Liver (tissue), 9 donors: ENCODE measurements around the gene UBXN11. TPM values are rescaled to one million over a fixed set of nuclear protein-coding genes. Genes with fewer than 3 reads are reported as not detected.

Experiments
- DNase-seq: peaks from one replicate; pipeline ENCODE4 v3.0.0-alpha.2; 2017; ENCODE audit warnings: low spot score
- H3K27ac ChIP-seq, 2 donors: one replicate each; pipeline ENCODE4 v1.7.0; 2013; ENCODE audit warnings: inconsistent platforms in 2 of 2, low read length in 2 of 2, control low read depth in 1 of 2, low read depth in 1 of 2, mild to moderate bottlenecking in 1 of 2
- H3K27me3 ChIP-seq, 4 donors: one replicate each; pipeline versions ENCODE4 v1.6.1 to v1.7.0; 2013; ENCODE audit warnings: low read length in 3 of 4, inconsistent platforms in 1 of 4, mild to moderate bottlenecking in 1 of 4, moderate library complexity in 1 of 4; ENCODE audit not compliant: control insufficient read depth in 4 of 4, insufficient read depth in 4 of 4
- H3K36me3 ChIP-seq, 4 donors: one replicate each; pipeline versions ENCODE4 v1.6.1 to v1.7.0; 2013; ENCODE audit warnings: low read length in 3 of 4, mild to moderate bottlenecking in 3 of 4, low read depth in 1 of 4, moderate library complexity in 1 of 4; ENCODE audit not compliant: control insufficient read depth in 4 of 4, insufficient read depth in 3 of 4
- H3K4me1 ChIP-seq, 4 donors: one replicate each; pipeline versions ENCODE4 v1.6.1 to v1.7.0; 2013; ENCODE audit warnings: low read length in 3 of 4, mild to moderate bottlenecking in 3 of 4, moderate library complexity in 1 of 4; ENCODE audit not compliant: control insufficient read depth in 4 of 4, insufficient read depth in 4 of 4
- H3K4me3 ChIP-seq, 3 donors: one replicate each; pipeline versions ENCODE4 v1.6.1 to v1.7.0; 2013; ENCODE audit warnings: low read length in 3 of 3, control low read depth in 1 of 3, low read depth in 1 of 3, mild to moderate bottlenecking in 1 of 3
- H3K9ac ChIP-seq, 2 donors: one replicate each; pipeline ENCODE4 v1.7.0; 2013; ENCODE audit warnings: low read length in 2 of 2, mild to moderate bottlenecking in 2 of 2, moderate library complexity in 2 of 2, control low read depth in 1 of 2, low read depth in 1 of 2
- H3K9me3 ChIP-seq, 4 donors: one replicate each; pipeline versions ENCODE4 v1.6.1 to v1.7.0; 2013; ENCODE audit warnings: low read length in 3 of 4; ENCODE audit not compliant: control insufficient read depth in 4 of 4
- CTCF ChIP-seq: fragments of 150-350 bp; IDR thresholded peaks from 2 replicates; pipeline ENCODE4 v1.5.1; 2017; ENCODE audit warnings: improper control_type of control experiment, low read depth, low read length; ENCODE audit not compliant: missing input control
- EGR1 ChIP-seq, 2 donors: IDR thresholded peaks; 2 replicates each; pipeline ENCODE4 v1.6.1; 2016 to 2018; ENCODE audit warnings: antibody characterized with exemption in 2 of 2, low read depth in 2 of 2
- FOXA1 ChIP-seq: IDR thresholded peaks from 2 replicates; pipeline ENCODE4 v1.6.1; 2016; ENCODE audit warnings: antibody characterized with exemption
- FOXA2 ChIP-seq: IDR thresholded peaks from 2 replicates; pipeline ENCODE4 v1.6.1; 2016; ENCODE audit warnings: antibody characterized with exemption
- HNF4A ChIP-seq, 2 donors: conservative IDR thresholded peaks; 2 replicates each; pipeline ENCODE4 v1.6.1; 2016; ENCODE audit warnings: antibody characterized with exemption in 2 of 2, mild to moderate bottlenecking in 2 of 2
- JUND ChIP-seq, 2 donors: IDR thresholded peaks; 2 replicates each; pipeline ENCODE4 v1.6.1; 2016; ENCODE audit warnings: antibody characterized with exemption in 2 of 2
- NR2F2 ChIP-seq: IDR thresholded peaks from 2 replicates; pipeline ENCODE4 v1.6.1; 2016; ENCODE audit warnings: antibody characterized with exemption
- RAD21 ChIP-seq, 2 donors: IDR thresholded peaks; 2 replicates each; pipeline ENCODE4 v1.6.1; 2016; ENCODE audit warnings: antibody characterized with exemption in 2 of 2, mild to moderate bottlenecking in 2 of 2
- REST ChIP-seq: IDR thresholded peaks from 2 replicates; pipeline ENCODE4 v1.6.1; 2016; ENCODE audit warnings: antibody characterized with exemption, mild to moderate bottlenecking
- RXRA ChIP-seq, 2 donors: IDR thresholded peaks; 2 replicates each; pipeline ENCODE4 v1.6.1; 2017 to 2018; ENCODE audit warnings: antibody characterized with exemption in 2 of 2, mild to moderate bottlenecking in 1 of 2
- SP1 ChIP-seq: IDR thresholded peaks from 2 replicates; pipeline ENCODE4 v1.6.1; 2018; ENCODE audit warnings: antibody characterized with exemption, mild to moderate bottlenecking
- TAF1 ChIP-seq: conservative IDR thresholded peaks from 2 replicates; pipeline ENCODE4 v1.6.1; 2016; ENCODE audit warnings: antibody characterized with exemption, mild to moderate bottlenecking
- WGBS: extraction: QIAGEN DNeasy Blood & Tissue Kit; methylation state at CpG from one replicate; pipeline ENCODE4 v1.1.7; 2013; 5-methylcytosine and 5-hydroxymethylcytosine counted together
- polyA plus RNA-seq, 2 donors: library from polyadenylated mRNA; stranded (reverse) in 1 of 2; unstranded in 1 of 2; fragments of 200-250 nt in 1 of 2; fragments of >200 nt in 1 of 2; fragmentation: Nextera tagmentation in 1 of 2; extraction: Ambion mirVana in 1 of 2; gene quantifications; one replicate each; pipeline versions ENCODE4 v1.2.1 to v1.2.3, GENCODE V29; 2013 to 2015
- total RNA-seq, 2 donors: library from RNA; depleted of rRNA; stranded (reverse); fragments of >200 nt; gene quantifications; one replicate each; pipeline ENCODE4 v1.2.3, GENCODE V29; 2014
- TF ChIP-seq, protein P1 (sequence below): IDR thresholded peaks from 2 replicates; pipeline ENCODE4 v1.6.1; 2016; ENCODE audit warnings: antibody characterized with exemption
- donor health status: healthy.
- donor health status: healthy.
- donor health status: healthy.
- donor health status: healthy.
- donor health status: healthy.

The UBXN11 gene
- total and polyA plus RNA-seq, 4 donors, result 3.0 to 9.5 (median 7.3) TPM

- H3K9me3 ChIP-seq, result no peaks in the 10 kb centered on the region
- no peaks in the 10 kb centered on the region for H3K36me3 ChIP-seq
- no peak overlapping the region for H3K27ac ChIP-seq
- no peak for DNase-seq
- no peak overlapping the region for H3K4me3 ChIP-seq
- TF ChIP-seq EGR1 (IDR thresholded peaks at IDR 0.05; ENCODE audit: low read depth in 2 of 2) (no peak), NR2F2 (no peak), JUND (IDR thresholded peaks at IDR 0.05) (no peak), REST (no peak), HNF4A (conservative IDR thresholded peaks at IDR 0.05) (no peak), CTCF (no peak), RAD21 (IDR thresholded peaks at IDR 0.05) (no peak), RXRA (IDR thresholded peaks at IDR 0.05) (no peak), FOXA2 (no peak), TAF1 (no peak), SP1 (no peak), FOXA1 (no peak)
- H3K9ac ChIP-seq, result no peak overlapping the region
- no peaks in the 10 kb centered on the region for H3K27me3 ChIP-seq
- peaks cover 2 to 8% (median 5%) of the 10 kb centered on the region in 4 donors for H3K4me1 ChIP-seq
- whole genome bisulfite sequencing, result 89% methylated on average over 1 of the region's 1 CpG
These were observed 32.2 kb upstream of the UBXN11 start for GRCh38 chr1:26338670-26339069.

- Histone ChIP-seq H3K4me1 (peaks cover 2 to 8% (median 5%) of the 10 kb centered on the region in 4 donors), H3K9ac (no peak overlapping the region), H3K36me3 (no peaks in the 10 kb centered on the region), H3K9me3 (no peaks in the 10 kb centered on the region), H3K4me3 (no peak overlapping the region), H3K27ac (no peak overlapping the region), H3K27me3 (no peaks in the 10 kb centered on the region)
- no peak for TF ChIP-seq REST
- TF ChIP-seq, protein P1, sequence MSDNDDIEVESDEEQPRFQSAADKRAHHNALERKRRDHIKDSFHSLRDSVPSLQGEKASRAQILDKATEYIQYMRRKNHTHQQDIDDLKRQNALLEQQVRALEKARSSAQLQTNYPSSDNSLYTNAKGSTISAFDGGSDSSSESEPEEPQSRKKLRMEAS, result no peak
- WGBS, result 86% methylated on average over 4 of the region's 4 CpGs
- DNase-seq, result no peak
These were observed 31.2 kb upstream of the UBXN11 start for GRCh38 chr1:26337625-26338024.
